ENCODE measurements around the gene PAPLN. TPM values are rescaled to one million over a fixed set of nuclear protein-coding genes. Genes with fewer than 3 reads are reported as not detected.

Gene PAPLN
- total RNA-seq, 1 donor from 2014 or later: 20.2 TPM

GRCh38 chr14:73267474-73267873 is 30.2 kb downstream of the PAPLN start:
- no peak overlapping the region for H3K27ac ChIP-seq
- peaks cover 3% of the 10 kb centered on the region for H3K36me3 ChIP-seq
- peaks cover 14% of the 10 kb centered on the region for H3K4me1 ChIP-seq
- intact Hi-C loops (cut with DNase I): no loop called here
- DNase-seq (no peak), ATAC-seq (no peak)
- no peaks in the 10 kb centered on the region for H3K9me3 ChIP-seq
- H3K27me3 ChIP-seq: no peaks in the 10 kb centered on the region
- TF ChIP-seq CTCF (IDR thresholded peaks at IDR 0.05): no peak
- H3K4me3 ChIP-seq: no peak overlapping the region

DNA sequence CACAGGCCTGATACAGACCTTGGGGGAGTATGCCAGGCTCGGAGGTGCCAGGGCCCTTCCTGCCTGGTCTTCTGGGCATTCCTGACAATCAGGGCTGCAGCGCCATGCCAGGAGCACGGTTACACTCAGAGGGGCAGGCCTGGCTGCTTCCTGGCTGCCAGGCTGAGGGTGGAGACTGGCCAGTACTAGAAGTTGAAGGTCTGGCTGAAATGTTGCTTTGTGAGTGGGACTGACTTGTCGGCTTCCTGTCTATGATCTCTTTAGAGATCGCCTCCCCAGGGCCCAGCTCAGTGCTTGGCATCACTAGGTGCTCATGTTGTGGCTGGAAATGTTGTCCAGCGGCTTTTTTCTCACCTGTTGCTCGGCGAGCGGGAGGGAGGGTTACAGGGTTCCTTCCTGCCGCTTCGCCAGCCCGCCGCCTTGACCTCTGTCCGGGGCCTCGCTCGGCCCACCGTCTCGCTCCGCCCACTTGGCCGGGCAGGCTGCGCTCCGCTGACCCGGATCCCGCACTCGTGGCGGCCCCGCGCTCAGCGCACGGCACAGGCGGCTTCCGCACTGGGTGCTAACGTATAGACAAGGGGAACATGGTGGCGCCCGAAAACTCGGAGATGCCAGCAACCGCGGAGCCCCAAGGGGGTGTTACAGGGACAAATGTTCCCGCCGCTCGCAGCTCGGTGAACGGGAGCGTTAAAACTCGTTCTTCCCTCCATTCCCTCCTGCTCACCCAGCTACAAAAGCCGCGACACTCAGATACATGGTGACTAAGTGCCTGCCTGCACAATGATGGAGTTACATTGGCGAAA is 32.6 kb downstream of the PAPLN start:
- Histone ChIP-seq H3K4me3 (peak overlapping the region; percentile 47), H3K27me3 (no peaks in the 10 kb centered on the region), H3K9me3 (no peaks in the 10 kb centered on the region), H3K27ac (peak overlapping the region; percentile 33), H3K4me1 (peaks cover 14% of the 10 kb centered on the region), H3K36me3 (peaks cover 27% of the 10 kb centered on the region)
- peak; percentile 84 for DNase-seq
- intact Hi-C loops (cut with DNase I): no loop called here
- peak; percentile 83 for ATAC-seq
- no peak for TF ChIP-seq CTCF (IDR thresholded peaks at IDR 0.05)

- DNase-seq: no peak
- Histone ChIP-seq H3K27me3 (no peaks in the 10 kb centered on the region), H3K27ac (no peak overlapping the region), H3K36me3 (peaks cover 52% of the 10 kb centered on the region), H3K9me3 (no peaks in the 10 kb centered on the region), H3K4me3 (no peak overlapping the region), H3K4me1 (peaks cover 14% of the 10 kb centered on the region)
- no peak for TF ChIP-seq CTCF (IDR thresholded peaks at IDR 0.05)
- no peak for ATAC-seq
- intact Hi-C loops (cut with DNase I): no loop called here
Observed at GRCh38 chr14:73272393-73272792, 35.1 kb downstream of the PAPLN start.

GRCh38 chr14:73273799-73274198 is 36.5 kb downstream of the PAPLN start:
- H3K9me3 ChIP-seq: no peaks in the 10 kb centered on the region
- no peak overlapping the region for H3K27ac ChIP-seq
- H3K4me3 ChIP-seq: no peak overlapping the region
- no peak for TF ChIP-seq CTCF (IDR thresholded peaks at IDR 0.05)
- peaks cover 14% of the 10 kb centered on the region for H3K4me1 ChIP-seq
- no peaks in the 10 kb centered on the region for H3K27me3 ChIP-seq
- intact Hi-C loops (cut with DNase I): no loop called here
- no peak for DNase-seq
- no peak for ATAC-seq
- peaks cover 57% of the 10 kb centered on the region for H3K36me3 ChIP-seq

- Histone ChIP-seq H3K27ac (no peak overlapping the region), H3K36me3 (peaks cover 87% of the 10 kb centered on the region), H3K9me3 (no peaks in the 10 kb centered on the region), H3K4me3 (no peak overlapping the region), H3K27me3 (no peaks in the 10 kb centered on the region), H3K4me1 (no peaks in the 10 kb centered on the region)
- ATAC-seq: peak; percentile 52
- no peak for TF ChIP-seq CTCF (IDR thresholded peaks at IDR 0.05)
- no peak for DNase-seq
- intact Hi-C loops (cut with DNase I): no loop called here
Observed at GRCh38 chr14:73276836-73277235, 39.5 kb downstream of the PAPLN start.
